ENCODE data around the gene PRTFDC1. TPM values are rescaled to one million over a fixed set of nuclear protein-coding genes. Genes with fewer than 3 reads are reported as not detected.

PRTFDC1 gene
- total RNA-seq, 1 donor from 2014 or later = 7.6 TPM

- TF ChIP-seq POLR2A (IDR thresholded peaks at IDR 0.05) (no peak), POLR2AphosphoS5 (IDR thresholded peaks at IDR 0.05; ENCODE audit: insufficient read depth in 1 of 2, low read depth in 1 of 2) (no peak), CTCF (IDR thresholded peaks at IDR 0.05) (no peak)
- Histone ChIP-seq H3K9me3 (no peaks in the 10 kb centered on the region), H3K27me3 (no peaks in the 10 kb centered on the region), H3K36me3 (no peaks in the 10 kb centered on the region), H3K4me1 (no peaks in the 10 kb centered on the region), H3K4me3 (no peak overlapping the region), H3K27ac (no peak overlapping the region)
- no peak for DNase-seq (ENCODE audit: extremely low spot score in 2 of 2)
- intact Hi-C loops (cut with DNase I) = no loop called here
Observed at GRCh38 chr10:24983130-24983529, 30.7 kb upstream of the PRTFDC1 start.

GRCh38 chr10:24982319-24983112 is 30.1 kb upstream of the PRTFDC1 start:
- intact Hi-C loops (cut with DNase I) = no loop called here
- H3K27ac ChIP-seq = no peak overlapping the region
- no peaks in the 10 kb centered on the region for H3K4me1 ChIP-seq
- TF ChIP-seq POLR2AphosphoS5 (IDR thresholded peaks at IDR 0.05; ENCODE audit: insufficient read depth in 1 of 2, low read depth in 1 of 2) (no peak), CTCF (IDR thresholded peaks at IDR 0.05) (no peak), POLR2A (IDR thresholded peaks at IDR 0.05) (no peak)
- no peaks in the 10 kb centered on the region for H3K36me3 ChIP-seq
- no peak overlapping the region for H3K4me3 ChIP-seq
- H3K9me3 ChIP-seq = no peaks in the 10 kb centered on the region
- no peaks in the 10 kb centered on the region for H3K27me3 ChIP-seq
- DNase-seq (ENCODE audit: extremely low spot score in 2 of 2) = no peak

DNA sequence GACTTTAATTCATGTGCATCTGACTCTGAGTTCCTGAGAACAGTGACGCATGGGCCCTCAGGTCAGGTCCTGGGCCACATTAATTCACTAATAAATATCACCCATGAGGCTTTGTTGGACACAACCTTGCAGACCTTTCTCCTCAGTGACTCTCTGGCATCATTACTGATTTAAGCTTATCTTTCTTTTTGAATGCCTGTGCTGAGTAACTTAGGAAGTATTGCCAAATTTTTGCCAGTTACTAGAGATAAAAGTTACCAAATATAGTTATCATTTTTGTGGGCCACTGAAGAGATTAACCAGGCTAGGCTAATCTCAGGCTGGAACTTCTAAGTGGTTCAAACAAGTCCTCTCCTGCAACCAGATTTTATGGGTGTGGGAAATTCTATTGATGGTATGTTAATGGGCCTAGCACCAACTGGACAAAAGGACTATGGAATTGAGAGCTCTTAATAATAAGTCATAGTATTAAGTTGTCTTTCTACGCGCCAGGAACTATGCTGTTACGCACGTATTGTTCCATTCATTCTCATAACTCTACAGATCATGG is 28.8 kb upstream of the PRTFDC1 start:
- DNase-seq (ENCODE audit: extremely low spot score in 2 of 2) = no peak

DNA sequence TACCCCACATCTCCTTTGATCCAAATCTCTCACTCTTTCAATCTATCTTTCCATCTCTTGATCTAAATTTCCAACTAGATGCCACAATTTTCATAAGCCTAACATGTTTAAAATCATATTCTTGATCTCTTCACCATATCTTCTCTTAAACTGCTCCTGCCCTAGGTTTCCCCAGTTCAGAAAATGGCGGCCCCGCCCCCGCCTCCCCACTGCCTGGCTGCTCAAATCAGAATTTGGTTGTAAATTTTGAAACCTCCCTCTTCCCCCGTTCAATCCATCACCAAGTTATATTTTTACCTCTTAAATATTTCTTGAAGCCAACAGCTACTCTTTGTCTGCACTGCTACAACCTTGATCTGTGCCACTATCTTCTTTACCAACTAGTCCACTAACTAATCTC is 27.3 kb upstream of the PRTFDC1 start:
- Histone ChIP-seq H3K36me3 (no peaks in the 10 kb centered on the region), H3K27ac (no peak overlapping the region), H3K4me1 (no peaks in the 10 kb centered on the region), H3K9me3 (no peaks in the 10 kb centered on the region), H3K4me3 (no peak overlapping the region), H3K27me3 (no peaks in the 10 kb centered on the region)
- no peak for DNase-seq (ENCODE audit: extremely low spot score in 2 of 2)
- no peak for TF ChIP-seq POLR2A (IDR thresholded peaks at IDR 0.05)
- TF ChIP-seq POLR2AphosphoS5 (IDR thresholded peaks at IDR 0.05; ENCODE audit: insufficient read depth in 1 of 2, low read depth in 1 of 2) = no peak
- TF ChIP-seq CTCF (IDR thresholded peaks at IDR 0.05) = no peak
- intact Hi-C loops (cut with DNase I) = no loop called here

More for the DNA sequence above, 28.8 kb upstream of the PRTFDC1 start:
- no peak for TF ChIP-seq POLR2A (IDR thresholded peaks at IDR 0.05)
- TF ChIP-seq POLR2AphosphoS5 (IDR thresholded peaks at IDR 0.05; ENCODE audit: insufficient read depth in 1 of 2, low read depth in 1 of 2) = no peak
- TF ChIP-seq CTCF (IDR thresholded peaks at IDR 0.05) = no peak
- Histone ChIP-seq H3K9me3 (no peaks in the 10 kb centered on the region), H3K4me1 (no peaks in the 10 kb centered on the region), H3K27ac (no peak overlapping the region), H3K27me3 (no peaks in the 10 kb centered on the region), H3K4me3 (no peak overlapping the region), H3K36me3 (no peaks in the 10 kb centered on the region)
- intact Hi-C loops (cut with DNase I) = no loop called here

- no peak for DNase-seq (ENCODE audit: extremely low spot score in 2 of 2)
- no peak overlapping the region for H3K4me3 ChIP-seq
- intact Hi-C loops (cut with DNase I) = no loop called here
- H3K27me3 ChIP-seq = no peaks in the 10 kb centered on the region
- H3K36me3 ChIP-seq = no peaks in the 10 kb centered on the region
- TF ChIP-seq POLR2AphosphoS5 (IDR thresholded peaks at IDR 0.05; ENCODE audit: insufficient read depth in 1 of 2, low read depth in 1 of 2) = no peak
- peak in 1 of 3 experiments; percentile 16 for TF ChIP-seq CTCF (IDR thresholded peaks at IDR 0.05)
- no peak overlapping the region for H3K27ac ChIP-seq
- no peaks in the 10 kb centered on the region for H3K9me3 ChIP-seq
- H3K4me1 ChIP-seq = no peaks in the 10 kb centered on the region
Observed at GRCh38 chr10:24974976-24975375, 22.6 kb upstream of the PRTFDC1 start.
